HG03066 (cell line): ENCODE results near the gene FST.

Experiments used
- ATAC-seq: cut with Tn5 transposase; IDR thresholded peaks from one replicate; pipeline ENCODE4 v1.9.1; 2021; ENCODE audit warnings: low read depth; ENCODE audit not compliant: unreplicated experiment

Gene FST, protein sequence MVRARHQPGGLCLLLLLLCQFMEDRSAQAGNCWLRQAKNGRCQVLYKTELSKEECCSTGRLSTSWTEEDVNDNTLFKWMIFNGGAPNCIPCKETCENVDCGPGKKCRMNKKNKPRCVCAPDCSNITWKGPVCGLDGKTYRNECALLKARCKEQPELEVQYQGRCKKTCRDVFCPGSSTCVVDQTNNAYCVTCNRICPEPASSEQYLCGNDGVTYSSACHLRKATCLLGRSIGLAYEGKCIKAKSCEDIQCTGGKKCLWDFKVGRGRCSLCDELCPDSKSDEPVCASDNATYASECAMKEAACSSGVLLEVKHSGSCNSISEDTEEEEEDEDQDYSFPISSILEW

DNA sequence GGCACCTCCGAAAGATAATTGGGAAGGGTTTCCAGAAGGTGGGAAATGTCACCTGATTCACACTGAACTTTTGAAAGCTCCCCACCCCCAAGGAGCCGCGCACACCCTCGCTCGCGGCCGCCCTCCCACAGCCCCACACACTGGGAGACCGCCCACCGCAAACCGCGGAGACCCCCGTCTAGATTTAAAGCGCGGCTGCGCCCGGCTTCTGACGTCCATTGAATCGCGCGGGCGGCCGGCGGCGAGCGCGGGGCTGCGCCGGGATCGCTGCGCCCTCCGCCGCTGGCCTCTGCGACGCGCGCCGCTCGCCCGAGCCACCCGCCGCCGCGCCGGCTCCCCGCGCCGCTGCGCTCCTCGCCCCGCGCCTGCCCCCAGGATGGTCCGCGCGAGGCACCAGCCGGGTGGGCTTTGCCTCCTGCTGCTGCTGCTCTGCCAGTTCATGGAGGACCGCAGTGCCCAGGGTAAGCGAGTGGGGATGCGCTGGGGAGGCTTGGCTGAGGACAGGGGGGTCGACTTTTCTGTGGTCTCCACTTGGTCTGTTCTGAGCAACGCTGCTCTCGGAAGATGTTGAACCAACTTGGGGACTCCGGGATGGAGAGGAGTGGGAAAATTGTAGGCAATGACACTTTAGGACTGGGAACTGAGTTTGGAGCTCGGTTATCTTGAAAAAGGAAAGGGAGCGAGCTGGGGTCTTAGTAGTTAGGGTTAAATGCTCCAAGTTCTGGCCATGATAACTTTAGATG lies at the start of gene FST:
Gene FST, plus strand, starts transcription at position 214 of the 743 bp plus-strand sequence. Its CDS starts 163 bp downstream, at position 377.
- ATAC-seq: no peak

DNA sequence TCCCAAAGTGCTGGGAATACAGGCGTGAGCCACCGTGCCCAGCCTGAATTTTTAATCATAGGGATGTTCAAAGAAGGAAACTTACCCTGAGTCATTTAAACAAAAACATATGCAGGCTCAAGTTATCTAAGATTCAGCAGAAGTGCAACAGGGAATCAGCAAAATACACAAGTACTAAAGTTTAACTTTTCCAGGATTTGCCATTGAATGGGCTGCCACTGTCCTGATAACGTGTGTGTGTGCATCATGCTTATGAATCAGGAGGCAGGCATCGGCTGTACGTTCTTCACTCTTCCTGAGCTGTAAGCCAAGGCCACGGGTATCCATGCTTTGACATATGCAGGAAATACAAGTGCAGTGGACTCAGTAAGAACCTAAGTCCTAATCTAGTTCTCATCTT lies 48.8 kb upstream of the FST start:
- ATAC-seq: no peak

DNA sequence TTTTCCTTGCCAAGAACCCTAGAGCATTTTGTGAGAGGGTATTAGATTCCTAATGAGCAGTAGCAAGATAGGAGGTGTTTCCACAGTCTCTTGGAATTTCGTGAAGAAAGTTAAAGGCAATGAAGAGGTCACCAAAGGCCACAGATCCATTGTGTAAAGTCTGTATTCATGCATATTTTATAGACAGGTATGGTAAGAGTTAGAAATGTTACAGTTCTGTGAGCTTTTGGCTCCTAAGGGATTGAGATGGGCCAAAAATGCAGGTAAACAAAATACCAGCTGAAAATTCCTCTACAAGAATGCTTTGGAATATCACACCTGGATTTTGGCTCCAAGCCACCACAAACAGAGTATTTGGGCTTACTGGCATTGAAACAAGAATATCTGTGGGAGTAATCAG lies 47.4 kb upstream of the FST start:
- ATAC-seq: no peak

DNA sequence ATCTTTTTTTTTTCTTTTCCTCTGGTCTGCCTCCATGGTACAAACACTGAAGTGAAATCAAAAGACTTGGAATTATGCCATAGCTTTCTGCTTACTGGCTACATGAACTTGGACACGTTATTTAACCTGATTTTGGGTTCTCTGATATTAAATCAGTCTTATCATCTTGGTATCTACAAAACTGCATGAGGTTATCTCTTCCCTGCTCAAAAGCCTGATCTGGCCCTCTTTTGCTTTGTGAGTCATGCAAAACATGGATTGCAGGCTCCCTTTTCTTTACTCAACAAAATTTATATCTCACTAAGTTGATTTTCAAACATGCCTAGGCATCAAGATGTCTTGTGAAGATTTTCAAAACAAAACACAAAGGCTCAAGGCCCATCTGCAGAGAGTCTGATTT lies 45.9 kb upstream of the FST start:
- no peak for ATAC-seq

DNA sequence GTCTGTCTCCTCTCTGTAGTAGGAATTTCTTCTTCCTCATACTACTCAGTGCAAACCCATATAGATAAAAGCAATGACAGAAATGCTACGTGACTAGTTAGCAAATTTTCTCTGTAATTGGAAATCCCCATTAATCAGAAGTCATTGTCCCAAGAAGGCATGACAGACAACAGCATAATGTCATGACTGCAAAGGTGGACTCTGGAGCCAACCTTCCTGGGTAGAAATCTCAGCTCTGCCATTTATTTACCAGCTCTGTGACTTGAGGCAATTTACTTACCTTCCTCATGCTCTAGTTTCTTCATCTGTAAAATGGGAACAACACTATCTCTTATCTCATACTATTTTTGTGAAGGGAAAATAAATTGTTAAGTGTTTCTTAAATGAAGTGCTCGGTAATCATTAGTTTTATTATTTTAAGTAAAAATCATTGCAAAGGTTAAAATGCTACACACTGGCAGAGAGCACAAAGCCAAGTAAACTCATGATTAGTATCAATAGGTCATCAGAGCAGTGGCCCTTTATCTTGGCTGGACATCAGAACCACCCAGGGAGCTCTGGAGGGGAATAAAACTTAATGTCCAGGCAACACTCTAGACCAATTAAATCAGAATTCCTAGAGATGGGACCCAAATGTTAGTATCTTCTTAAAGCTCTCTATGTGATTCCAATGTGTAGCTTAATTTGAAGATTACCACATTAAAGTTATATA lies 43.8 kb upstream of the FST start:
- no peak for ATAC-seq

DNA sequence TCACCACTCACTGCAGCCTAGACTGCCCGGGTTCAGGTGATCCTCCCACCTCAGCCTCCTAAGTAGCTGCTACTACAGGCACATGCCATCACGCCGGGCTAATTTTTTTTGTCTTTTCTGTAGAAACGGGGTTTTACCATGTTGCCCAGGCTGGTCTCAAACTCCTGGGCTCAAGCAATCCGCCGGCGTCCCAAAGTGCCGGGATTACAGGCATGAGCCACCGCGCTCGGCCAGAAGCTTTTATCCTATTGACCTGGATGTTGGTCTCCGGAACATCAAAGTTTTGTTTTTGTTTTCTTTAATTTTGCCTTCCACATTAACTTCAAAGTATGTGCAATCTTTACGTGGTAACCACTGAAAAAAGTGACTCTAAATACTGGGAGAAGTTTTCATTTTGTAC lies 42.4 kb upstream of the FST start:
- ATAC-seq: no peak

DNA sequence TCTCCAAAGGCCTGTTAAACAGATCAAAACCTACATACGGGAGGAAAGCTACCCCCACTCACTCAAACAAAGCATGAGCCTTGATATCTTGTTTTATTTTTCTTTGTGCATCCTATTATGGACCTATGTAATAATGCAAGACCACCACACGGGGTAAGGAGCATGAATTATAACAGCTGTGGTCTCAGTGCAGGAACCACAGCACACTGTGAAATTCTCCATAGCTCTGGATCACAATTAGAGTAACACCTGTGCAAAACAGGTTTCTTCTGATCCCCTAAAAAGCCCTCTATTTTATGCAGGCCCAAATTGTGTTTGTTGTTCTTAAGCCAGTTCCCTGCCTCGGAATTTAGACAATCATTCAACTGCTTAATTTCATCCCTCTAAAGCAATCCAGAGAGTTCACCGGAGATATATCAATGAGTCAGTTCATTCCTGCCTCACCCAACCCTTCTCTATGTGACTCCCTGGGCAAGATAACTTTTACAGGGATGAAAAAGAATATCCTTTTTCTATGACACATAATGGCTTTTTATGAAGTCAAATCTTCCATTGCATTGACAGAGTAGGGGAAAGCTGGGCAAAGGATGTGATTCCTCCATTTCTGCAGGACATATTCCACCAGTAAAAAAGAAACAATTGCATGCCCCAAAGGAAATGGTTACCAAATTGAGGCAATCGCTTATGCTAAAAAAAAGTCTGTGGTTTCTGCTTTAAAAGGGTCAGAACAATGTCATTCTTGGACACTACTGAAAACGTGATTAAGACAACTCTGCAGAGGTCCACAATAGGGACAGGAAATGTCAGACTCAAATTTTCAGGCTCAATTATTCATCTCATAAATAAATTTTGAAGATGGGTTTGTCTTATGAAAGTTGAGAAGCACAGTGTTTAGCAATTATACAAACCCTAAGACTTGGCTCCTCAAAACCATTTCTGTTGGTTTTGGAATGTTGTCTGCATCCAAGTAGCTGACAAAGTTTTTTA lies 41.6 kb upstream of the FST start:
- no peak for ATAC-seq

DNA sequence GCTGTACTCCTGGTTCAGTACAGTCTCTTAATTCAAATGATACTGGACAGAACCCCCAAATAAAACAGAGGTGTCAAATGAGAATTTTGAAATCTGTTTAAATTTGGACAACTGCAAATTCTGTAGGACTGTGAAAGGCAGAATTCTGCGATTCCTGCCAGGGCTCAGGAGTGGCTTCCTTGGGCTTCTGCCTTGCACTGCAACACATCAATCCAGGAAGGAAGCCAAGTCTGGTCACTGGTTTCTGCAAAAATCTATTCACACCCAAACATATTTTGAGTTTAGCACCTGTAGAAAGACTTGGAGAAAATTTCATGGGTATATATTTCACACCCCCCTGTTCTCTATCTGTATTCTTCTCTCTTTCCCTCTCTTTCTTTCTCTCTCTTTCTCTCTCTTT lies 37.5 kb upstream of the FST start:
- no peak for ATAC-seq

DNA sequence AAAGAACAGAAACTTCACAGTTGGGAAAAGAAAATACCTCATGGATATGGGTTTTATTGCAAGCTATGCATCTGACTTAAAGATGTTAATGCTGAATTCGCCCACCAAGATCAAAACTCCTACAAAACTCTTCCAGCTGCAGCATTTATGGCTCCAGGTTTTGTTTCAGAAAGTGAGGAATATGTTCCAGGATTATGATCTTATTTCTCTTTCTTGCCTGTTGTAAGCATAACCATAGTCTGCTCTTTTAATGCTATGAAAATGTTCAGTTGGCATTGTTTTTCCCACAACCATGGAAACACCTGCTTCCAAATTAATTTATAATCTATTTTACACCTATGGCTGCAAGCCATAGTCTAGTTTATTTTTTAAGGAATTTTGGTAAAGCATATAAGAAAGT lies 34.9 kb upstream of the FST start:
- no peak for ATAC-seq

DNA sequence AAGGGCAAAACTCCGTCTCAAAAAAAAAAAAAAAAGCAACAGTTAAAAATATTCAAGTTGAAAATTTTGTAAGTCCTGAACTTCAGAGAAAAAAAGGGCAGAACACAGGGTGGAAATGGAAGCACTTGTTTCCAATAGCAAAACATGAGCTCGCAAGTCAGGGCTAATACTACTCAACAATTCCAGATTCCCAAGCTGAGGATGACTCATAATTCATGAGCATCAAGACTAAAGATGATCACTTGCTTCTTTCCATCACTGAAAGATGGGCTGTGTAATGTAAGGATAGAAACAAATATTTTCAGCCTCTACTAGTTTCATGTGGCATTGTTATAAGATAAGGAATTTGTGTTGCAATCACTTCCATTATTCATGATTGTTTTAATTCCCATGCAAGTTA lies 33.5 kb upstream of the FST start:
- ATAC-seq: no peak

DNA sequence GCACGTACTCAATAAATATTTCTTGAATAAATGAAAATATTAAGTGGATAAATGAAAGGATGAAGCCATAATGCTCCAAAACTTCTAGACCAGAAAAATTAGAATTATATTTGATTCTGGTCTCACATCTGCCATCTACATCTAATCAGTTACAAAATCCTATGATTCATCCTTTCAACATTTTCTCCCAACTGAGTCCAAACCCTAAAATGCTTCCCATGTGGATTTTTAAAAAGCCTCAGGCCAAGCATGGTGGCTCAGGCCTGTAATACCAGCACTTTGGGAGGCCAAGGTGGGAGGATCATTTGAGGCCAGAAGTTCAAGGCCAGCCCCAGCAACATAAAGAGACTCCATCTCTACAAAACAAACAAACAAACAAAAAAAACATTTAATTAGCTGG lies 31.6 kb upstream of the FST start:
- ATAC-seq: no peak

DNA sequence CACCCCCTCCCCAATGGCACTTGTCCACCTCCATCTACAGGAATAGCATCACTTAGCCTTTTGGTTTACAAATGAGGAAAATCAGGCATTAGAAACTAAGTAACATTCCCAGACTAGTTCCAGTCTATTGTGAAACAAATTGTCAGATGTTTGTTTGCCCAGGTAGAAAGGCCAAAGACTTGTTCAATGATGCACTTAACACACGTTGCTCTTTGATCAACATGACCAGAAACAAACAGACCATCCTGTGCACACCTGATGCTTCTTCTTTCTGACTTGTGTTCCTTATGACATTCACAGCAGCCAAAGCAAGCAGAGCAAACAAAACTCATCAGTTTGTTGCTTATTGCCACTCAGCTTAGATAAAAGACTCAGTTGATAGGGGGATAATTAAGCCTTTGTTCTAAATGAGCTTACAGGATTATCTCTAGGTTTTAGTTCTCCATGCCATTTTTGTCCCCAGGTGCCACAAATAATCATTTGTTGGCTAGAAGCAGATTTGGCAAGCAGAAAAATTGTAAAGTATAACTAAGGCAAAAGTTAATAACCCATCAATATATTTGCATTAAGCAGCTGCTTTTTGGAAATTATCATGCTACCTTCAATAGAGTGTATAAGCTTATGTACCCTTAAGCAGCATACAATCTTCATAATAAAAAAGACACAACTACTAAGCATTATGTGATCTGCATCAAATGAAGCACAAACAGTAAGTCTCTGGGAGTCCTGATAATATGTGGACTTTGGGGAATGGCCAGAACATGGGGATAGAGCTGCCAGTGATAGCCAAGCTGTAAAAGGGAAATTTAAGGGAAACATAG lies 26.3 kb upstream of the FST start:
- no peak for ATAC-seq

DNA sequence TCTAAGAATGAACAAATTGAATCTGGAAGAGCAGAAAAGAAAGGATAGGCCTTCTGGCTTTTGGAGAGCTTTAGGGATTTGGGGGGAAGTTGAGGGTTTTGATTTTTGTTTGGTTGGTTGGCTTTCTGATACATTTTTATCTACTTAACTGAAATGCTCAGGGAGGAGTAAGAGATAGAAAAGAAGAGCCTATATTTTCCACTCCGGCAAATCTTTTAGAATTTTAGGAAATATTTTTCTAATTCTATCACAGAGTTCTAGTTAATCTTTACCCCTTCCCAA lies 25.8 kb upstream of the FST start:
- ATAC-seq: no peak

DNA sequence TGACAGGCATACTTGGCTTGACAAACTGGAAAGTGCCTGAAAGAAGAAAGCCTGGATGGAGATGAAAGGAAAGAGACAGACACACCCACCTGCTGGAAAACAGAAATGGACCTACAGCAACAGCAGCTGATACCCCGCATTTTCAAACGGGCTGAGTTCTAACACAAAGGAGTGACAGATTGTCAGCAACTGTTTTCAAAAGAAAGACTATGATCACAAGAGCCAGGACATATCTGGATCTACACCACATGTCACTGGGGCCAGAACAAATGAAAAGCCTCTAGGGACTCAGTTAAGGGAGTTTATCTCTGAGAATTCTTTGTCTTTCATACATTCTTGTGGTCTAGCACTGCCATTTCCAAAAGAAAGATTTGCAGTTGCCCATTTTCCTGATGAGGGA lies 24.1 kb upstream of the FST start:
- ATAC-seq: no peak

DNA sequence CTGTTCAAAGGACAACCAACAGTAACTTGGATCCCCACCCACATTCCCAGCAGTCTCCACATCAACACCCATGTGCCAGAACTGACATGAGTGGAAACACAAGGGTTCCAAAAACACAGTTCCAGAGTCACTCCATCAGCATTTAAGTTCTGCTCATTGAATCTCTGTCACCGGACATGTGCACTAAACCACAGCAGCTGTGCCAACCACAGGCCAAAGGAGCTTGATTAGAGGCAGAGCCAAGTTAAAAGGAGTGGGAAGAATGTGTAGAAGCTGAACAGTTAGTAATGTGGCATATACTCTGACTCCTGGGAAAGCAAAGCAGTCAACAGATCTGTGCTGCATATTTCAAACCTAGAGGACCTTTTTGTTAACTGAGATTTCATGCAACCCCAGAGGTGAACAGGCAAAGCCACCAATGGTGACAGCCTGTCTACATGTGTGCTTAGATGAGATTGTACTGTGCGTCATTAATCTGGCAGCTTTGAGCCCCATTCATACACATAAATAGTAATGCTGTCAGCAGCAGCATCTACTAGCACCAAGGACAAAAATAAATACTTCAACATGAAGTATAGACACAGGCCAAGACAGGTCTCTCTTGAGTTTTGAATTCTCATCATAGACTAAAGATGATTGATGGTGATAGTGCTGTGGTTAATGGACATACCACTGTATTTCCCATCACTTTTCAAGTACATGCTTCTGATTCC lies 16.4 kb upstream of the FST start:
- no peak for ATAC-seq

DNA sequence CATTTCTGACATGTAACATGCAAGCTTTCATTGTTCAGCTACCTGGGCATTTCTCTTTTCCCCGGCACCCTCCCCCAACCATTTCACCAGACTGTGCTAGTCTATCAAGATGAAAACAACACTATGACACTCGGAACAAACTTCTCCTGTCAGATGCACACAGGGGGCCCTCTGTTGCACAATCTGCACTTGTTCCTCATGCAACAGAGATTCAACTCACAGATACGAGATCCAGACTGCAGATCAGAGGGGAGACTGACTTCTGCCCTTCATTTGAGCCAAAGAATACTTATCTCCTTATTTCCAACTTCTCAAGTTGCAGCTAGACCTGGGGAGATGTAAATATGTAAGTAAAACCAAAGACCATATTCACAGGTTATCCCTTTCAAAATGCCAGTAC lies 15.7 kb upstream of the FST start:
- no peak for ATAC-seq

DNA sequence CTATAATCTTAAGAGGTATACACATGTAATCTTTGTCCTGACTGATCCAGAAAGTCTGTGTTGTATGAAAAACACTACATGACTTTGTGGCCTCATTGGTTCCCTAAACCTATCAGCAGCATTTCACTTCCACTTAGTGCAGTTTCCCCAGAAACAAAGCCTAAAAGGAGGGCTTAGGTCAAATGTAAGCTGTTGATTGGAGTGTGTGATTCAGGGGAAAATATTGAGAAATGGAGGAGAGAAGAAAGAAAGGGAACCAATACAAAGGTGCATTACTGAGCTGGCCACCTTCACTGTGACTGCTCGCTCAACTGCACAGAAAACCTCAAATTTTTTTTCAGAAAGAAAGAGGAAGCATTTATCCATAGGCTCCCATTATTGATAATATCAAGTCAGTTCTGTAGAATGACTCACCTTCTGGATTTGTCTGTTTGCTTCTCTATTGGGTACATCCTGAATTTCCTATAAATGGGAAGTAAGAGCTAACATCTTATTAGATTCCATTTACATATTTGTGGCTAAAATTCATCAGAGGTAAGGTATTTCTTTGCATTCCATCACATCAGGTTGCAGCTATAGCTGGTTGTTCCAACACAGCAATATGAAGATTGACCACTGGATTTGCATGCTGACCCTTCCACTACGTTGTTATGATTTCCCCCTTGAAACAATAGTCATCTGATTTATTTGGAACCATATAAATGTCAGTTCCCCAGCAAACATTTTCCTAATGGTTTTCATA lies 10.3 kb upstream of the FST start:
- ATAC-seq: no peak

DNA sequence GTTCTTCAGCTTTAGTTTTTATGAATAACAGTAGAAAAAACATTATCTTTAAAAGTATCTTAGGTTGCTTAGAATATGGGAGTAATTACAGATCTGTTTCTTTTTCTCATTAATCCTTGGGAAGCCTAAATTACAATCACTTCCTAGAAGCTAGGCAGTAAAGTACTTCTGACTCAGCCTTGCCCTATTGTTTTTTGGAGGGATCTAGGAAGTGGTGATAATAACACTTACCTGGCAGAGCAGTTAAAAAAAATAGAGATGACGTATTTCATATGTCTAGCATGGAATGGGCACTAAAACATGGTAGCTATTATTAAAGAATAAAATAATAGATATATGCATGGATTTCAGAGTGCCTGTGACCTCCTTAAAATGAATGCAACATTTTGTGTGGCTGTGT lies 8.2 kb upstream of the FST start:
- no peak for ATAC-seq
